GM12878 (cell line): ENCODE data around the gene AJUBA. TPM values are rescaled to one million over a fixed set of nuclear protein-coding genes. Genes with fewer than 3 reads are reported as not detected.

Experiments
- ATF3 ChIP-seq: IDR thresholded peaks from 2 replicates; pipeline ENCODE4 v1.6.1; 2011; ENCODE audit warnings: low read depth, mild to moderate bottlenecking, low read length, moderate library complexity, borderline replicate concordance; ENCODE audit errors: extremely low read depth
- CBX5 ChIP-seq: sonication (generic); IDR thresholded peaks from 2 replicates; pipeline ENCODE4 v1.6.1; 2016; ENCODE audit warnings: low read depth, moderate library complexity, mild to moderate bottlenecking, inconsistent platforms
- E2F8 ChIP-seq: fragments of 450-650 bp; IDR thresholded peaks from 2 replicates; pipeline ENCODE4 v1.6.1; 2018; ENCODE audit warnings: mild to moderate bottlenecking, low read depth, moderate library complexity; ENCODE audit not compliant: partially characterized antibody
- EGR1 ChIP-seq, 2 experiments: IDR thresholded peaks; 1 replicate in 1 of 2; 2 replicates in 1 of 2; pipeline ENCODE4 v1.6.1; 2011 to 2012; ENCODE audit warnings: low read depth in 2 of 2, low read length in 2 of 2, borderline replicate concordance in 1 of 2, mild to moderate bottlenecking in 1 of 2, moderate library complexity in 1 of 2
- HDAC2 ChIP-seq: fragments of 200-600 bp; sonication (generic); IDR thresholded peaks from 2 replicates; pipeline ENCODE4 v1.6.1; 2017
- IKZF1 ChIP-seq: fragments of 450-650 bp; conservative IDR thresholded peaks from 2 replicates; pipeline ENCODE4 v1.6.1; 2017; ENCODE audit warnings: antibody characterized with exemption, mild to moderate bottlenecking
- IRF5 ChIP-seq: fragments of 450-650 bp; IDR thresholded peaks from 2 replicates; pipeline ENCODE4 v1.6.1; 2017; ENCODE audit warnings: borderline replicate concordance
- JUNB ChIP-seq: IDR thresholded peaks from 2 replicates; pipeline ENCODE4 v1.6.1; 2016; ENCODE audit warnings: antibody characterized with exemption, mild to moderate bottlenecking
- KDM1A ChIP-seq: fragments of 200-600 bp; sonication (generic); IDR thresholded peaks from 2 replicates; pipeline ENCODE4 v1.6.1; 2016; ENCODE audit warnings: borderline replicate concordance
- NKRF ChIP-seq: fragments of 450-650 bp; conservative IDR thresholded peaks from 2 replicates; pipeline ENCODE4 v1.6.1; 2017; ENCODE audit warnings: mild to moderate bottlenecking, moderate library complexity
- NR2F1 ChIP-seq: fragments of 450-650 bp; conservative IDR thresholded peaks from 2 replicates; pipeline ENCODE4 v1.6.1; 2017; ENCODE audit warnings: mild to moderate bottlenecking
- POLR2AphosphoS5 ChIP-seq: IDR thresholded peaks from 2 replicates; pipeline ENCODE4 v1.6.1; 2011; ENCODE audit warnings: mild to moderate bottlenecking, low read length, inconsistent platforms
- RAD21 ChIP-seq: IDR thresholded peaks from 2 replicates; pipeline ENCODE4 v1.6.1; 2011; ENCODE audit warnings: mild to moderate bottlenecking, low read depth, low read length, moderate library complexity; ENCODE audit not compliant: insufficient read depth
- RBBP5 ChIP-seq: fragments of 200-600 bp; sonication (generic); conservative IDR thresholded peaks from 2 replicates; pipeline ENCODE4 v1.6.1; 2016
- RUNX3 ChIP-seq: IDR thresholded peaks from 2 replicates; pipeline ENCODE4 v1.6.1; 2012; ENCODE audit warnings: low read length, inconsistent platforms
- SMAD1 ChIP-seq: fragments of 450-650 bp; IDR thresholded peaks from 2 replicates; pipeline ENCODE4 v1.6.1; 2018; ENCODE audit warnings: mild to moderate bottlenecking, low read depth; ENCODE audit not compliant: partially characterized antibody
- TAF1 ChIP-seq: IDR thresholded peaks from 2 replicates; pipeline ENCODE4 v1.6.1; 2011; ENCODE audit warnings: mild to moderate bottlenecking, low read depth, low read length, borderline replicate concordance
- TARDBP ChIP-seq: IDR thresholded peaks from 2 replicates; pipeline ENCODE4 v1.6.1; 2016; ENCODE audit warnings: borderline replicate concordance
- ZNF207 ChIP-seq: fragments of 450-650 bp; IDR thresholded peaks from 2 replicates; pipeline ENCODE4 v1.6.1; 2014; ENCODE audit warnings: antibody characterized with exemption, mild to moderate bottlenecking, borderline replicate concordance
- ZSCAN29 ChIP-seq: fragments of 450-650 bp; IDR thresholded peaks from 2 replicates; pipeline ENCODE4 v1.6.1; 2017; ENCODE audit warnings: mild to moderate bottlenecking, moderate library complexity
- polyA plus RNA-seq, 11 experiments: library from polyadenylated mRNA; depleted of rRNA in 4 of 11; unstranded in 6 of 11; stranded (reverse) in 5 of 11; fragments of >200 nt; fragmentation: Nextera tagmentation in 4 of 11; fragmentation: Illumina TruSeq in 1 of 11; extraction: Ambion mirVana in 4 of 11; extraction: Trizol in 1 of 11; gene quantifications; 1 replicate in 1 of 11; 2 replicates in 10 of 11; pipeline versions ENCODE4 v1.2.1 to v1.2.3, GENCODE V29; 2011 to 2016; ENCODE audit warnings: inconsistent platforms in 2 of 11, missing spikeins in 2 of 11, low read depth in 1 of 11
- total RNA-seq, 4 experiments: library from RNA; depleted of rRNA in 3 of 4; stranded (reverse); fragments of >200 nt in 3 of 4; fragmentation: Illumina TruSeq in 1 of 4; extraction: Trizol in 1 of 4; gene quantifications; 2 replicates each; pipeline versions ENCODE4 v1.2.1 to v1.2.3, GENCODE V29; 2013 to 2021

Gene AJUBA
- total and polyA plus RNA-seq, 10 of the 15 experiments (the other 5 are each of a cell fraction or from before 2014, with no cell fraction given) = 0.03 to 18.1 (median 0.36) TPM; not detected in 1

- peak; percentile 79 for TF ChIP-seq NR2F1
- TF ChIP-seq SMAD1 = no peak
- no peak for TF ChIP-seq RAD21
- peak; percentile 84 for TF ChIP-seq IKZF1
- no peak for TF ChIP-seq E2F8
- peak in 1 of 2 experiments; percentile 77; a peak in 2 of 3 replicates for TF ChIP-seq EGR1 (IDR thresholded peaks at IDR 0.05; ENCODE audit: borderline replicate concordance in 1 of 2, low read depth in 2 of 2, low read length in 2 of 2)
- TF ChIP-seq HDAC2 = no peak
- 0 out of 2 replicates have a peak, but pooled peaks have one; percentile 24 for TF ChIP-seq NKRF
- peak; percentile 44; the same call in 1 of the 2 replicates for TF ChIP-seq RUNX3
- TF ChIP-seq ATF3 = no peak
- no peak for TF ChIP-seq KDM1A
- TF ChIP-seq TARDBP = peak; percentile 44; the same call in 1 of the 2 replicates
- TF ChIP-seq JUNB = no peak
- TF ChIP-seq POLR2AphosphoS5 = peak; percentile 93
- TF ChIP-seq RBBP5 = no peak
- TF ChIP-seq IRF5 = 0 out of 2 replicates have a peak, but pooled peaks have one; percentile 24
- TF ChIP-seq ZSCAN29 = peak; percentile 100
- peak; percentile 91 for TF ChIP-seq ZNF207
- TF ChIP-seq TAF1 = peak; percentile 79
- peak; percentile 39; the same call in 1 of the 2 replicates for TF ChIP-seq CBX5
These were observed 24.4 kb upstream of the AJUBA start (continued) for GRCh38 chr14:23006544-23007419.
